ENCODE results near the gene MOSPD2. TPM values are rescaled to one million over a fixed set of nuclear protein-coding genes. Genes with fewer than 3 reads are reported as not detected.
A peak's percentile ranks its signal among the peaks of the same experiment; 100 is the strongest.

MOSPD2 gene
- 6.4 and 6.6 TPM in 2 replicates for total RNA-seq (2021)
- long read RNA-seq, full-length matches to known transcripts: 51 of 60 reads
- long read RNA-seq, partial matches to known transcripts: 4 of 60 reads
- long read RNA-seq, other reads (novel, unspliced or antisense): 5 of 60 reads

- Histone ChIP-seq H2AFZ (ENCODE audit: low read length) (no peak within 1 kb of the TSS), H3K18ac (ENCODE audit: insufficient read length, low read depth, low read length) (no peak within 1 kb of the TSS), H4K20me1 (ENCODE audit: control insufficient read depth, insufficient read depth, insufficient read length) (no peaks in the 10 kb centered on the region), H3K56ac (ENCODE audit: insufficient read length, low read depth, low read length) (no peak within 1 kb of the TSS), H2BK5ac (ENCODE audit: insufficient read length, low read length) (no peak within 1 kb of the TSS), H2BK15ac (ENCODE audit: low read depth, low read length) (no peak within 1 kb of the TSS), H4K91ac (ENCODE audit: insufficient read length, low read depth, low read length) (no peak within 1 kb of the TSS), H3K4me2 (ENCODE audit: insufficient read depth, insufficient read length, low read length) (peak within 1 kb of the TSS; percentile 81), H2BK20ac (ENCODE audit: low read depth, low read length, poor library complexity, severe bottlenecking) (no peak within 1 kb of the TSS), H3T11ph (ENCODE audit: low read length) (no peak within 1 kb of the TSS), H4K8ac (replicated peaks; ENCODE audit: insufficient read length, low read depth, low read length) (no peak within 1 kb of the TSS), H3K23ac (ENCODE audit: insufficient read length, low read depth, low read length) (no peak within 1 kb of the TSS), H3K9me3 (ENCODE audit: control insufficient read depth, low read depth, low read length) (no peaks in the 10 kb centered on the region), H3K79me2 (ENCODE audit: insufficient read depth, low read length) (peaks cover 2% of the 10 kb centered on the region; the same call in 1 of the 2 replicates), H2BK12ac (ENCODE audit: insufficient read length, low read depth, low read length) (no peak within 1 kb of the TSS), H3K23me2 (ENCODE audit: insufficient read length, low read depth, low read length, poor library complexity, severe bottlenecking) (peaks cover 5% of the 10 kb centered on the region), H3K9ac (ENCODE audit: extremely low read depth, insufficient read length, low read length) (peak within 1 kb of the TSS; percentile 74), H3K4me1 (ENCODE audit: insufficient read depth, low read length) (no peaks in the 10 kb centered on the region), H2BK120ac (ENCODE audit: low read depth, low read length, poor library complexity, severe bottlenecking) (no peak within 1 kb of the TSS), H3K4ac (ENCODE audit: low read depth, low read length) (no peak within 1 kb of the TSS), H3K27me3 (ENCODE audit: insufficient read depth, low read length) (no peaks in the 10 kb centered on the region), H3K27ac (ENCODE audit: insufficient read length, low read depth, low read length) (no peak within 1 kb of the TSS), H4K5ac (ENCODE audit: insufficient read length, low read depth, low read length) (no peak within 1 kb of the TSS), H3K79me1 (ENCODE audit: insufficient read depth, low read depth, low read length, poor library complexity, severe bottlenecking) (peaks cover 2% of the 10 kb centered on the region), H2AK5ac (ENCODE audit: insufficient read length, low read length) (no peak within 1 kb of the TSS), H3K14ac (ENCODE audit: insufficient read depth, low read length) (peak within 1 kb of the TSS; percentile 56; the same call in 1 of the 2 replicates)
- H3K4me1 Mint-ChIP-seq: peaks cover 2 to 5% of the 10 kb centered on the region in 2 experiments; a peak in 3 of 4 replicates
- TF ChIP-seq CTCF (conservative IDR thresholded peaks at IDR 0.05): no peak
- no peaks in the 10 kb centered on the region for H3K27me3 Mint-ChIP-seq (ENCODE audit: low read depth)
- DNase-seq: peak; percentile 96
- peak within 1 kb of the TSS; percentile 78 to 85 for H3K4me3 Mint-ChIP-seq
- peaks cover 60 to 61% of the 10 kb centered on the region in 2 experiments for H3K9me3 Mint-ChIP-seq
- peaks cover 16 to 19% (median 17%) of the 10 kb centered on the region in 3 experiments for H3K36me3 Mint-ChIP-seq (ENCODE audit: insufficient read depth in 1 of 3, low read depth in 3 of 3)
- peak within 1 kb of the TSS; percentile 61 to 88 (median 79); a peak in 5 of 7 replicates for H3K27ac Mint-ChIP-seq
- no CpG with 5 or more reads among the region's 78 CpGs for WGBS (ENCODE audit: extremely low coverage, insufficient read length, low lambda C conversion rate)
These were observed at the start of gene MOSPD2, which contains the start of gene FANCB for GRCh38 chrX:14872851-14873675. Gene MOSPD2, plus strand, starts transcription at chrX:14873421. Its CDS starts 108 bp downstream, at chrX:14873529. Gene FANCB, minus strand, starts transcription at chrX:14873069. Its CDS starts 7,559 bp downstream, at chrX:14865510.

Data from H9 (cell line).